Liver (tissue), 9 donors: ENCODE data around the gene PAIP2B. TPM values are rescaled to one million over a fixed set of nuclear protein-coding genes. Genes with fewer than 3 reads are reported as not detected.
A peak's percentile ranks its signal among the peaks of the same experiment; 100 is the strongest.

Experiments
- DNase-seq: peaks from one replicate; pipeline ENCODE4 v3.0.0-alpha.2; 2017; ENCODE audit warnings: low spot score
- H3K27ac ChIP-seq, 2 donors: one replicate each; pipeline ENCODE4 v1.7.0; 2013; ENCODE audit warnings: inconsistent platforms in 2 of 2, low read length in 2 of 2, control low read depth in 1 of 2, low read depth in 1 of 2, mild to moderate bottlenecking in 1 of 2
- H3K27me3 ChIP-seq, 4 donors: one replicate each; pipeline versions ENCODE4 v1.6.1 to v1.7.0; 2013; ENCODE audit warnings: low read length in 3 of 4, inconsistent platforms in 1 of 4, mild to moderate bottlenecking in 1 of 4, moderate library complexity in 1 of 4; ENCODE audit not compliant: control insufficient read depth in 4 of 4, insufficient read depth in 4 of 4
- H3K36me3 ChIP-seq, 4 donors: one replicate each; pipeline versions ENCODE4 v1.6.1 to v1.7.0; 2013; ENCODE audit warnings: low read length in 3 of 4, mild to moderate bottlenecking in 3 of 4, low read depth in 1 of 4, moderate library complexity in 1 of 4; ENCODE audit not compliant: control insufficient read depth in 4 of 4, insufficient read depth in 3 of 4
- H3K4me1 ChIP-seq, 4 donors: one replicate each; pipeline versions ENCODE4 v1.6.1 to v1.7.0; 2013; ENCODE audit warnings: low read length in 3 of 4, mild to moderate bottlenecking in 3 of 4, moderate library complexity in 1 of 4; ENCODE audit not compliant: control insufficient read depth in 4 of 4, insufficient read depth in 4 of 4
- H3K4me3 ChIP-seq, 3 donors: one replicate each; pipeline versions ENCODE4 v1.6.1 to v1.7.0; 2013; ENCODE audit warnings: low read length in 3 of 3, control low read depth in 1 of 3, low read depth in 1 of 3, mild to moderate bottlenecking in 1 of 3
- H3K9ac ChIP-seq, 2 donors: one replicate each; pipeline ENCODE4 v1.7.0; 2013; ENCODE audit warnings: low read length in 2 of 2, mild to moderate bottlenecking in 2 of 2, moderate library complexity in 2 of 2, control low read depth in 1 of 2, low read depth in 1 of 2
- H3K9me3 ChIP-seq, 4 donors: one replicate each; pipeline versions ENCODE4 v1.6.1 to v1.7.0; 2013; ENCODE audit warnings: low read length in 3 of 4; ENCODE audit not compliant: control insufficient read depth in 4 of 4
- ATF3 ChIP-seq: IDR thresholded peaks from 2 replicates; pipeline ENCODE4 v1.6.1; 2016; ENCODE audit warnings: antibody characterized with exemption
- CTCF ChIP-seq: fragments of 150-350 bp; IDR thresholded peaks from 2 replicates; pipeline ENCODE4 v1.5.1; 2017; ENCODE audit warnings: improper control_type of control experiment, low read depth, low read length; ENCODE audit not compliant: missing input control
- EGR1 ChIP-seq, 2 donors: IDR thresholded peaks; 2 replicates each; pipeline ENCODE4 v1.6.1; 2016 to 2018; ENCODE audit warnings: antibody characterized with exemption in 2 of 2, low read depth in 2 of 2
- FOXA1 ChIP-seq: IDR thresholded peaks from 2 replicates; pipeline ENCODE4 v1.6.1; 2016; ENCODE audit warnings: antibody characterized with exemption
- GABPA ChIP-seq, 2 donors: IDR thresholded peaks in 1 of 2; conservative IDR thresholded peaks in 1 of 2; 2 replicates each; pipeline ENCODE4 v1.6.1; 2016; ENCODE audit warnings: antibody characterized with exemption in 2 of 2, mild to moderate bottlenecking in 1 of 2, moderate library complexity in 1 of 2
- HNF4G ChIP-seq: IDR thresholded peaks from 2 replicates; pipeline ENCODE4 v1.6.1; 2016; ENCODE audit warnings: antibody characterized with exemption
- NR2F2 ChIP-seq: IDR thresholded peaks from 2 replicates; pipeline ENCODE4 v1.6.1; 2016; ENCODE audit warnings: antibody characterized with exemption
- RAD21 ChIP-seq, 2 donors: IDR thresholded peaks; 2 replicates each; pipeline ENCODE4 v1.6.1; 2016; ENCODE audit warnings: antibody characterized with exemption in 2 of 2, mild to moderate bottlenecking in 2 of 2
- RXRA ChIP-seq, 2 donors: IDR thresholded peaks; 2 replicates each; pipeline ENCODE4 v1.6.1; 2017 to 2018; ENCODE audit warnings: antibody characterized with exemption in 2 of 2, mild to moderate bottlenecking in 1 of 2
- SP1 ChIP-seq: IDR thresholded peaks from 2 replicates; pipeline ENCODE4 v1.6.1; 2018; ENCODE audit warnings: antibody characterized with exemption, mild to moderate bottlenecking
- TAF1 ChIP-seq: conservative IDR thresholded peaks from 2 replicates; pipeline ENCODE4 v1.6.1; 2016; ENCODE audit warnings: antibody characterized with exemption, mild to moderate bottlenecking
- YY1 ChIP-seq: IDR thresholded peaks from 2 replicates; pipeline ENCODE4 v1.6.1; 2016; ENCODE audit warnings: antibody characterized with exemption, mild to moderate bottlenecking
- ZBTB33 ChIP-seq: IDR thresholded peaks from 2 replicates; pipeline ENCODE4 v1.6.1; 2016; ENCODE audit warnings: antibody characterized with exemption
- WGBS: extraction: QIAGEN DNeasy Blood & Tissue Kit; methylation state at CpG from one replicate; pipeline ENCODE4 v1.1.7; 2013; 5-methylcytosine and 5-hydroxymethylcytosine counted together
- polyA plus RNA-seq, 2 donors: library from polyadenylated mRNA; stranded (reverse) in 1 of 2; unstranded in 1 of 2; fragments of 200-250 nt in 1 of 2; fragments of >200 nt in 1 of 2; fragmentation: Nextera tagmentation in 1 of 2; extraction: Ambion mirVana in 1 of 2; gene quantifications; one replicate each; pipeline versions ENCODE4 v1.2.1 to v1.2.3, GENCODE V29; 2013 to 2015
- total RNA-seq, 2 donors: library from RNA; depleted of rRNA; stranded (reverse); fragments of >200 nt; gene quantifications; one replicate each; pipeline ENCODE4 v1.2.3, GENCODE V29; 2014
- donor health status: healthy.
- donor health status: healthy.
- donor health status: healthy.
- donor health status: healthy.
- donor health status: healthy.

The PAIP2B gene
- total and polyA plus RNA-seq, 4 donors: 4.8 to 28.6 (median 10.6) TPM

- TF ChIP-seq ZBTB33: peak; percentile 56
- no peak for TF ChIP-seq TAF1
- no peak for TF ChIP-seq CTCF
- TF ChIP-seq YY1: peak; percentile 81
These were observed 53.8 kb downstream of the PAIP2B start (continued) for GRCh38 chr2:71173096-71173495.

- H3K4me3 ChIP-seq: no peak overlapping the region
- H3K27ac ChIP-seq: no peak overlapping the region
- DNase-seq: no peak
- H3K9ac ChIP-seq: no peak overlapping the region
- 76% methylated on average over 3 of the region's 3 CpGs for WGBS
- no peaks in the 10 kb centered on the region for H3K27me3 ChIP-seq
- no peaks in the 10 kb centered on the region for H3K36me3 ChIP-seq
- no peak for TF ChIP-seq CTCF
- TF ChIP-seq HNF4G: no peak
- TF ChIP-seq RXRA (IDR thresholded peaks at IDR 0.05): no peak
- TF ChIP-seq TAF1: no peak
- no peak for TF ChIP-seq FOXA1
- TF ChIP-seq YY1: no peak
- TF ChIP-seq SP1: no peak
- no peak for TF ChIP-seq NR2F2
- no peak for TF ChIP-seq ZBTB33
- TF ChIP-seq ATF3: no peak
- no peaks in the 10 kb centered on the region for H3K4me1 ChIP-seq
- no peaks in the 10 kb centered on the region for H3K9me3 ChIP-seq
These were observed 60.1 kb downstream of the PAIP2B start for GRCh38 chr2:71166812-71167211.

- 15% methylated on average over 16 of the region's 16 CpGs for WGBS
- Histone ChIP-seq H3K9me3 (no peaks in the 10 kb centered on the region), H3K27me3 (no peaks in the 10 kb centered on the region), H3K36me3 (no peaks in the 10 kb centered on the region), H3K9ac (no peak overlapping the region), H3K4me1 (peaks cover 0 to 9% (median 3%) of the 10 kb centered on the region in 4 donors), H3K4me3 (no peak overlapping the region), H3K27ac (no peak overlapping the region)
- TF ChIP-seq CTCF (peak; percentile 56), GABPA (IDR thresholded peaks at IDR 0.05 in 1 of 2, conservative IDR thresholded peaks at IDR 0.05 in 1 of 2) (no peak), EGR1 (IDR thresholded peaks at IDR 0.05; ENCODE audit: low read depth in 2 of 2) (no peak), RAD21 (IDR thresholded peaks at IDR 0.05) (peak; percentile 81 to 85)
- peak; percentile 78 for DNase-seq
These were observed 69.6 kb downstream of the PAIP2B start for GRCh38 chr2:71157124-71157793.
